OCI-LY3 (cell line): ENCODE data around the gene RNF186.

Experiments used
- EZH2phosphoT487 ChIP-seq: fragments of 200-600 bp; shearing (Covaris generic); IDR thresholded peaks from 2 replicates; pipeline ENCODE4 v1.6.1; 2018; ENCODE audit warnings: antibody characterized with exemption, mixed run types, low read depth
- TF ChIP-seq, protein P1 (sequence below): fragments of 200-600, 300-600 bp; sonication (generic); IDR thresholded peaks from 2 replicates; pipeline ENCODE4 v1.5.1; 2014; ENCODE audit warnings: antibody characterized with exemption, low read length, low read depth

GRCh38 chr1:19846338-19846737, 31.3 kb upstream of the RNF186 start:
- TF ChIP-seq, protein P1, sequence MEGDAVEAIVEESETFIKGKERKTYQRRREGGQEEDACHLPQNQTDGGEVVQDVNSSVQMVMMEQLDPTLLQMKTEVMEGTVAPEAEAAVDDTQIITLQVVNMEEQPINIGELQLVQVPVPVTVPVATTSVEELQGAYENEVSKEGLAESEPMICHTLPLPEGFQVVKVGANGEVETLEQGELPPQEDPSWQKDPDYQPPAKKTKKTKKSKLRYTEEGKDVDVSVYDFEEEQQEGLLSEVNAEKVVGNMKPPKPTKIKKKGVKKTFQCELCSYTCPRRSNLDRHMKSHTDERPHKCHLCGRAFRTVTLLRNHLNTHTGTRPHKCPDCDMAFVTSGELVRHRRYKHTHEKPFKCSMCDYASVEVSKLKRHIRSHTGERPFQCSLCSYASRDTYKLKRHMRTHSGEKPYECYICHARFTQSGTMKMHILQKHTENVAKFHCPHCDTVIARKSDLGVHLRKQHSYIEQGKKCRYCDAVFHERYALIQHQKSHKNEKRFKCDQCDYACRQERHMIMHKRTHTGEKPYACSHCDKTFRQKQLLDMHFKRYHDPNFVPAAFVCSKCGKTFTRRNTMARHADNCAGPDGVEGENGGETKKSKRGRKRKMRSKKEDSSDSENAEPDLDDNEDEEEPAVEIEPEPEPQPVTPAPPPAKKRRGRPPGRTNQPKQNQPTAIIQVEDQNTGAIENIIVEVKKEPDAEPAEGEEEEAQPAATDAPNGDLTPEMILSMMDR, result no peak
- TF ChIP-seq EZH2phosphoT487, result no peak
